HL-60 (cell line): ENCODE data around the gene TECRL.

Experiments used
- DNase-seq, 2 experiments: peaks; one replicate each; pipeline ENCODE4 v3.0.0-alpha.2; 2010 to 2020; ENCODE audit warnings: low read depth in 1 of 2, low spot score in 1 of 2
- H3K27ac ChIP-seq: fragments of 250-450 bp; sonication (Bioruptor Pico); replicated peaks from 2 replicates; pipeline ENCODE4 v1.5.1; 2020; ENCODE audit warnings: mild to moderate bottlenecking, moderate library complexity
- H3K27me3 ChIP-seq: fragments of 250-450 bp; sonication (Bioruptor Pico); 2 replicates; pipeline ENCODE4 v1.5.1; 2021; ENCODE audit warnings: mild to moderate bottlenecking, moderate library complexity; ENCODE audit not compliant: insufficient read depth, poor library complexity, severe bottlenecking
- H3K4me3 ChIP-seq: replicated peaks from 2 replicates; pipeline ENCODE4 v1.5.1; 2011; ENCODE audit warnings: mild to moderate bottlenecking, control low read depth, low read length; ENCODE audit not compliant: insufficient read depth
- GABPA ChIP-seq: IDR thresholded peaks from 2 replicates; pipeline ENCODE4 v1.6.1; 2012; ENCODE audit warnings: low read depth
- POLR2AphosphoS5 ChIP-seq: IDR thresholded peaks from 2 replicates; pipeline ENCODE4 v1.6.1; 2012; ENCODE audit warnings: low read depth
- SPI1 ChIP-seq: IDR thresholded peaks from 2 replicates; pipeline ENCODE4 v1.6.1; 2012; ENCODE audit warnings: low read depth, mild to moderate bottlenecking, borderline replicate concordance
- TF ChIP-seq, protein P1 (sequence below): IDR thresholded peaks from 2 replicates; pipeline ENCODE4 v1.6.1; 2012; ENCODE audit warnings: low read depth; ENCODE audit not compliant: insufficient replicate concordance
- TF ChIP-seq, protein P2 (sequence below): IDR thresholded peaks from one replicate; pipeline ENCODE4 v1.5.1; 2011; ENCODE audit warnings: low read length, control low read depth, inconsistent platforms; ENCODE audit not compliant: insufficient read depth

TECRL gene

DNA sequence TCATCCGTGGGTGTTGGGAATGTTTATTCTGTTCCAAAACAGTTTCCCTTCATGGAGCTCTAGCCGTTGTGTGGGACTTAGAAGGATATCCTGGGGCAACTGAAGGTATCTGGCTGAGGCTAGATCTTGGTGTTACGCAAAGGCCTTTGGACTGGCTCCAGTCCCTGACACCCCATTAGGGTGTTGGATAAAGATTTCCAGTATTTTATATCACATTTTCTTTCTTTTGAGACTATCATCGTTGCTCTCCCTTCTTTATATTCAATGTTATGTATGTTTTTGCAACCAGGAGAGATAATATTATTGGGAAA, 103.0 kb downstream of the TECRL start:
- Histone ChIP-seq H3K4me3 (no peak overlapping the region), H3K27ac (no peak overlapping the region), H3K27me3 (no peaks in the 10 kb centered on the region)
- TF ChIP-seq SPI1 (no peak), POLR2AphosphoS5 (no peak), GABPA (no peak)
- TF ChIP-seq, protein P1, sequence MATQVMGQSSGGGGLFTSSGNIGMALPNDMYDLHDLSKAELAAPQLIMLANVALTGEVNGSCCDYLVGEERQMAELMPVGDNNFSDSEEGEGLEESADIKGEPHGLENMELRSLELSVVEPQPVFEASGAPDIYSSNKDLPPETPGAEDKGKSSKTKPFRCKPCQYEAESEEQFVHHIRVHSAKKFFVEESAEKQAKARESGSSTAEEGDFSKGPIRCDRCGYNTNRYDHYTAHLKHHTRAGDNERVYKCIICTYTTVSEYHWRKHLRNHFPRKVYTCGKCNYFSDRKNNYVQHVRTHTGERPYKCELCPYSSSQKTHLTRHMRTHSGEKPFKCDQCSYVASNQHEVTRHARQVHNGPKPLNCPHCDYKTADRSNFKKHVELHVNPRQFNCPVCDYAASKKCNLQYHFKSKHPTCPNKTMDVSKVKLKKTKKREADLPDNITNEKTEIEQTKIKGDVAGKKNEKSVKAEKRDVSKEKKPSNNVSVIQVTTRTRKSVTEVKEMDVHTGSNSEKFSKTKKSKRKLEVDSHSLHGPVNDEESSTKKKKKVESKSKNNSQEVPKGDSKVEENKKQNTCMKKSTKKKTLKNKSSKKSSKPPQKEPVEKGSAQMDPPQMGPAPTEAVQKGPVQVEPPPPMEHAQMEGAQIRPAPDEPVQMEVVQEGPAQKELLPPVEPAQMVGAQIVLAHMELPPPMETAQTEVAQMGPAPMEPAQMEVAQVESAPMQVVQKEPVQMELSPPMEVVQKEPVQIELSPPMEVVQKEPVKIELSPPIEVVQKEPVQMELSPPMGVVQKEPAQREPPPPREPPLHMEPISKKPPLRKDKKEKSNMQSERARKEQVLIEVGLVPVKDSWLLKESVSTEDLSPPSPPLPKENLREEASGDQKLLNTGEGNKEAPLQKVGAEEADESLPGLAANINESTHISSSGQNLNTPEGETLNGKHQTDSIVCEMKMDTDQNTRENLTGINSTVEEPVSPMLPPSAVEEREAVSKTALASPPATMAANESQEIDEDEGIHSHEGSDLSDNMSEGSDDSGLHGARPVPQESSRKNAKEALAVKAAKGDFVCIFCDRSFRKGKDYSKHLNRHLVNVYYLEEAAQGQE, result no peak
- TF ChIP-seq, protein P2, sequence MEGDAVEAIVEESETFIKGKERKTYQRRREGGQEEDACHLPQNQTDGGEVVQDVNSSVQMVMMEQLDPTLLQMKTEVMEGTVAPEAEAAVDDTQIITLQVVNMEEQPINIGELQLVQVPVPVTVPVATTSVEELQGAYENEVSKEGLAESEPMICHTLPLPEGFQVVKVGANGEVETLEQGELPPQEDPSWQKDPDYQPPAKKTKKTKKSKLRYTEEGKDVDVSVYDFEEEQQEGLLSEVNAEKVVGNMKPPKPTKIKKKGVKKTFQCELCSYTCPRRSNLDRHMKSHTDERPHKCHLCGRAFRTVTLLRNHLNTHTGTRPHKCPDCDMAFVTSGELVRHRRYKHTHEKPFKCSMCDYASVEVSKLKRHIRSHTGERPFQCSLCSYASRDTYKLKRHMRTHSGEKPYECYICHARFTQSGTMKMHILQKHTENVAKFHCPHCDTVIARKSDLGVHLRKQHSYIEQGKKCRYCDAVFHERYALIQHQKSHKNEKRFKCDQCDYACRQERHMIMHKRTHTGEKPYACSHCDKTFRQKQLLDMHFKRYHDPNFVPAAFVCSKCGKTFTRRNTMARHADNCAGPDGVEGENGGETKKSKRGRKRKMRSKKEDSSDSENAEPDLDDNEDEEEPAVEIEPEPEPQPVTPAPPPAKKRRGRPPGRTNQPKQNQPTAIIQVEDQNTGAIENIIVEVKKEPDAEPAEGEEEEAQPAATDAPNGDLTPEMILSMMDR, result no peak
- DNase-seq, result no peak

DNA sequence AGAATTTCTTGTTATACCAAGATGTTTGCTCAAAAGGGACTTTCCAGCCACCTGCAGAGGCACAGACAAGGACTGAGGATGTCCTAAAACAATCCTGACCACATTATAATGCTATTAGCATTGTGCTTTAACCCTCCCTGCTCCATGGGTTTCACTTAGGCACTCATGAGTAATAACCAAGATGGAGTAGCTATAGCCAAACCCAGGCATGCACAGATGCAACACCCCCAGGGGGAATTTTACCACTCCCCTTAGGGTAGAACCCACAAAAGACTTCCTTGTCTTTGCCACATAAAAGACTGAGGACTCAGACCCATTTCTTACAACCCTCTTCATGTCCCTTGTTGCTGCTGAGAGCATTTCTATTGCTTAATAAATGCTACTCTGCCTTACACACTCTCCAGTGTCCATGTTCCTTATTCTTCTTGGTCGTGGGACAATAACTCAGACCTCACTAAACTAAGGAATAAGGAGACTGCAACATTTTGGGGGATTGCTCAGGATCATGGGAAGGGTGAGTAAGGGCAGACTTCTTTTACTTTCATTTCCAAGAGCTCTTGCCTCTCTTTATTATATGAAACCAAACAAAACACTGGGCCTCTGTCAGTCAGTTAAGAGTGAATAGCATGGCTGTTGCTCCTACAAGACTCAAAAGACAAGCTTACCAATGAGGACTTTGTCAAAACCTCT, 103.5 kb downstream of the TECRL start:
- no peak for DNase-seq
- TF ChIP-seq POLR2AphosphoS5 (no peak), GABPA (no peak), SPI1 (no peak)
- TF ChIP-seq, protein P2, result no peak
- TF ChIP-seq, protein P1, result no peak
- H3K27ac ChIP-seq, result no peak overlapping the region
- H3K27me3 ChIP-seq, result no peaks in the 10 kb centered on the region
- H3K4me3 ChIP-seq, result no peak overlapping the region

DNA sequence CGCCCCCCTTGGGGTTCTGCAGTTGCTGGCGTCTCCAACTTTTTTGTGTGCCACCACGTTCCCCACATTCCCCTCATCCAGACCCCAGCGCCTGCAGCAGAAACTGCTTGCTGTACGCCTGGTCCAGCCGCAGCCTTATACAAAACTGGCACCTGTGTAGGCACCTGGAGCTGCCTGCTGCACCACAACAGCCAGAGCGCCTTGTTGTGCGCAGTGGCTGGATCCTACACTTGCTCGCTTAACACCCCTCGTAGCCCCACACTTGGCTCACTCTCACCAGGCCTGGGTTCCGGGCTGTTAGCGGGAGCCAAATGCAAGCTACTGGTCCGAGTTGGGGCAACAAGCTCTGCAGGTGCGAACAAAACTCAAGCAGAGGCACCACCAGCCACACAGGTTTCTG, 136.8 kb downstream of the TECRL start:
- H3K27me3 ChIP-seq, result no peaks in the 10 kb centered on the region
- no peak for DNase-seq
- H3K27ac ChIP-seq, result no peak overlapping the region
- no peak overlapping the region for H3K4me3 ChIP-seq
- TF ChIP-seq, protein P2, result no peak
- no peak for TF ChIP-seq GABPA

DNA sequence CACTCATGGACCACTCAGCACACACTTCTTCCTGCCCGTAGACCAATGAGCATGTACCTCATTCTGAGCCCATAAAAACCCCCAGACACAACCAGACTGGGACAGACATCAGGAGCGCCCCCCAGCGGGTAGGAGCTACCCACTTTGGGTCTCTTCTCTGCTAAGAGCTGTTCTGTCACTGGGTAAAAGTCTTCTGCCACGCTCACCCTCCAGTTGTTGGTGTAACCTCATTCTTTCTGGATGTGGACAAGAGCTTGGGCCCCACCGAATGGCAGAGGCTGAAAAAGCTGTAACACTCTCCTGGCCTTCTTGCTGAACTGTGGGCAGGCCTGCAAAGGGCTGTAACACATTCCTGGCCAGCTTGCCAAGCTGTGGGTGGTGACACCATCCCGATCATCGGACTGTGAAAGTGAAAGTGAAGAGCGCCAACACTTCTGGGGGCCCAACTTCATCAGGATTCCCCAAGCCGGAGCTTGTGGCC, 137.6 kb downstream of the TECRL start:
- TF ChIP-seq GABPA (no peak), POLR2AphosphoS5 (no peak), SPI1 (no peak)
- TF ChIP-seq, protein P1, result no peak
- TF ChIP-seq, protein P2, result no peak
- DNase-seq, result no peak

More for the DNA sequence above, 137.6 kb downstream of the TECRL start:
- no peaks in the 10 kb centered on the region for H3K27me3 ChIP-seq
- no peak overlapping the region for H3K27ac ChIP-seq
- H3K4me3 ChIP-seq, result no peak overlapping the region
